NCI-H1694 (cell line): ENCODE measurements around the gene TMEM82.

Experiments
- DNase-seq: peaks from one replicate; lab custom pipeline; 2025; lab: John Stamatoyannopoulos, UW

Gene TMEM82

DNA sequence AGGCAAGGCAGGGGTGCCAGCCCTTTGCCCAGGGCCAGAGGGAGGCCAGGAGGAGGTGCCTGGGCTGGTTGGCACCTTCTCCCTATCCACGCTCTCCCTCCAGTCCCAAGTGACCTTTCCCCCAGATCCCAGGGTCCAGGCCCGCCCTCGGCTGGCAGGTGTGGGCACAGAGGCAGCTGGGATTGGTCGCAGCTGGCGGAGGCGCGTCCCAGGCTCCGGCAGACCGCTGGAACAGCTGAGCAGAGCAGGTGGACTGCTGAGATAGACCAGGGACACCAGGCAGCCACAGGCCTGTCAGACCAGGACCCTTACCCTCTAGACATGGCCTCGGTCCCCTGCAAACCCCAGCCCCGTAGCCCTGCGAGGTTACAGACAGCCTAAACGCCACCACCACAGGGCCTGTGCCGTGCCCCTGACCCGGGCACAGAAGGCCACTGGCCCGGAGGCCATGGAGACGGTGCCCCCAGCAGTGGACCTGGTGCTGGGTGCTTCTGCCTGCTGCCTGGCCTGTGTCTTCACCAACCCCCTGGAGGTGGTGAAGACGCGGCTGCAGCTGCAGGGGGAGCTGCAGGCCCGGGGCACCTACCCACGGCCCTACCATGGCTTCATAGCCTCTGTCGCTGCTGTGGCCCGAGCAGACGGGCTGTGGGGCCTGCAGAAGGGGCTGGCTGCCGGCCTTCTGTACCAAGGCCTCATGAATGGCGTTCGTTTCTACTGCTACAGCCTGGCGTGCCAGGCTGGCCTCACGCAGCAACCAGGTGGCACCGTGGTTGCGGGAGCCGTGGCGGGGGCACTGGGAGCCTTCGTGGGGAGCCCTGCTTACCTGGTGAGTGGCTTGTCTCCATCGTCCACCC, 6.0 kb upstream of the TMEM82 start, which contains the start of gene SLC25A34:
SLC25A34 (plus strand) TSS at position 221 of the 854 bp plus-strand sequence; CDS start at position 449, 228 bp downstream.
- DNase-seq = no peak

DNA sequence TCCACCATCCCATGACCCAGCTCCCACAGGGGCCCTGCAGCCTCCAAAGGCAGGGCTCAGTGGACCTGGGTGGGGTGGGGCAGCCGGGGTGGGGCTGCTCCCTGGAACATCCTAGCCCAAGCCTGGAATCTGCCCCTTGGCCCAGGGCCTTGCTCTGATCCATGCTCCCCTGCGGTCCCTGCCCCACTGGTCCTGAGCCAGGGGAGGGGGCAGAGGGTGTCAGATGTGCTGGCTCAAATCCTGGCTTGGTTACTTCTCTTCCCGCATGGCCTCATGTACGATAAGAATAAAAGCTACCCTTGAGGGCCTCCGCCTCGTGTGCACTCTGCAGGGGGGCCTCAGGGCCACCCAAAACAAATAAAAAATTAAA, 5.4 kb upstream of the TMEM82 start:
- no peak for DNase-seq

DNA sequence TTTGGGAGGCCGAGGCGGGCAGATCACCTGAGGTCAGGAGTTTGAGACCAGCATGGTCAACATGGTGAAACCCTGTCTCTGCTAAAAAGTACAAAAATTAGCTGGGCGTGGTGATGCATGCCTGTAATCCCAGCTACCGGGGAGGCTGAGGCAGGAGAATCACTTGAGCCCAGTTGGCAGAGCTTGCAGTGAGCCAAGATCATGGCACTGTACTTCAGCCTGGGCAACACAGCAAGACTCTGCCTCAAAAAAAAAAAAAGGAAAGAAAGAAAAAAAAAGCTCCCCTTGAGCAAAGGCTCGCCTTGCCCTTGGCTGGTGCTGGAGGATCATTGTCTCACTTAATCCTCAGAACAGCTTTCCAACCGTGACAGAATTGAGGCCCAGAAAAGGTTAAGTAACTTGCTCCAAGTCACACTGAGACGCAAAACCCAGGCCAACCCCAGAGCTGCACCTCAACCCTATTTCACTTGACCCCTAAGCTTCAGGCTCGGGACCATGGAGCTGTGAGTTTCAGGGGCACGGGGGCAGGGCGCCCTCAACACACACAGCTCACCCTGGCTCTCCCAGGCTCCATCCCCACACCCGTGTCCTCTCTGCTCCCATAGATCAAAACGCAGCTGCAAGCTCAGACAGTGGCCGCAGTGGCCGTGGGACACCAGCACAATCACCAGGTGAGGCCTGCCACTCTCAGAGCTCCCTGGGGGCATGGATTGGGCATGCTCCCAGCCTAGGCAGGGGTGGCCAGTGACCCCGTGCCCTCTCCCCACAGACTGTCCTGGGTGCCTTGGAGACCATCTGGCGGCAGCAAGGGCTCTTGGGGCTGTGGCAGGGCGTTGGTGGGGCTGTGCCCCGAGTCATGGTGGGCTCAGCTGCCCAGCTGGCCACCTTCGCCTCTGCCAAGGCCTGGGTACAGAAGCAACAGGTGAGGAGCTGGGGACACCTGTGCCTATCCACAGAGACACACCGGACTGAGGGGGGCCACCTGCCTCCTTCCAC, 4.7 kb upstream of the TMEM82 start:
- no peak for DNase-seq

DNA sequence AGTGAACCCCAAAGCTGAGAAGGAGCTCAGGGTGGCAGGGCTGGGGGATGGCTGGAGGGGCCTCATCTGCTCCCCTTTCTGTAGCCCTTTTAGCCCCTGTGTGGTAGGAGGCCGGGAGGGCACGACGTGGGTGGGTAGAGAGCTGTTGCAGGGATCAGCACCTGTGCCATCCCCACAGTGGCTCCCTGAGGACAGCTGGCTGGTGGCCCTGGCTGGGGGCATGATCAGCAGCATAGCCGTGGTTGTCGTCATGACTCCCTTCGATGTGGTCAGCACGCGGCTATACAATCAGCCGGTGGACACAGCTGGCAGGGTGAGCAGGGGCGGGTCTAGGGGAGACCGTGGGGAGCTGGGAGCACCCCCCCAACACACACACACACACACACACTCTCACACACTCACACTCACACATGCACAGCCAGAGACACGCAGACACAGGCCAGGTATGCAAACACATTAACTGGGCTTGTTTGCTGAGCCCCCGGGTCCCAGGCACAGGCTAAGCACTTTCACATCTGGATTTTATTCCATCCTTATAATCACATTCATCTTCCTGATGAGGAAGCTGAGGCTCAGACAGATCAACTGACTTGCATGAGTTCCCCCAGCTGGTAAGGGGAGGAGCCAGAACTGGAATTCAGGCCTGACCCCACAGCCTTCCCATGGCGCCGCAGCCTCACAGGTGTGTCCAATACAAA, 3.7 kb upstream of the TMEM82 start:
- no peak for DNase-seq

- DNase-seq = no peak
These were observed 3.0 kb upstream of the TMEM82 start for GRCh38 chr1:15739259-15739658.

- no peak for DNase-seq
These were observed 2.6 kb upstream of the TMEM82 start for GRCh38 chr1:15739745-15740144.

DNA sequence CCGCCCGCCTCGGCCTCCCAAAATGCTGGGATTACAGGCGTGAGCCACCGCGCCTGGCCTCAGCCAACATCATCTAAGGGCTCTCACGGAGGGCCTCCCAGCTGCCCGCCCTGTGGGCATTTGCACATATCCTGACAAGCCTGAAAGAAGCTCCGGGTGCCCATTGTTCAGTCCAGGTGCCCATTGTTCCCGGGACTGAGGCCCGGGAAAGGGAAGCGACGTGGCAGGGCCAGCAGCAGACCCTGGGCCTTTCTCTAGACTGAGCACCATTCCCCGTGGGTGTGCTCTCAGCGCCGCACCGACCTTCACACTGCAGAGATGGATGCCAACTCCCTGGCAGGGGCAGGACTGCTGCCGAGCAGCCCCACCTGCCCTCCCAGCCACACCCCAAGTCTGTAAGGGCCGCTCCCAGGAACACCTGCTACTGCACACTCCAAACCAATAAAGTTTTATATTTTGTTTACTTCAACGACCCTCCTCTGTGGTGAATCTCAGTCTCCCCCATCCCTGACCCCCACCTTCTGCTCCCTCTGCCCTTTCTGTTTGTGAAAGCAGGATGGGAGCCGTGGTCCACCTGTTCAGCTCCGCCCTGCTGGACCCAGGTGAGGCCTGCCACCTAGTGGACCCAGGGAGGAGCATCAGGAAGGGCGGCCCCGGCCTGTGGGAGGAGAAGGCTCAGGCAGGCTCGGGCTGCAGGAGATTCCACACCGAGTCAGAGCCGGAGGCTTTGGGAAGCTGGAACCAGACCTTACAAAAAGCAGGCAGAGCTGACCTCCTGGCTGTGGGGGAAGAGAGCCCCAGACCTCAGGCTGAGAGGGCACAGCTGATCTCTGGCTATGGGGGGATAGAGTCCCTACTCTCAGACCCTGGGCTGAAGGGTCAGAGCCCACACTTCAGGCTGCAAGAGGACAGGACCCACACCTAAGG, 1.1 kb upstream of the TMEM82 start:
- DNase-seq = peak; percentile 41

DNA sequence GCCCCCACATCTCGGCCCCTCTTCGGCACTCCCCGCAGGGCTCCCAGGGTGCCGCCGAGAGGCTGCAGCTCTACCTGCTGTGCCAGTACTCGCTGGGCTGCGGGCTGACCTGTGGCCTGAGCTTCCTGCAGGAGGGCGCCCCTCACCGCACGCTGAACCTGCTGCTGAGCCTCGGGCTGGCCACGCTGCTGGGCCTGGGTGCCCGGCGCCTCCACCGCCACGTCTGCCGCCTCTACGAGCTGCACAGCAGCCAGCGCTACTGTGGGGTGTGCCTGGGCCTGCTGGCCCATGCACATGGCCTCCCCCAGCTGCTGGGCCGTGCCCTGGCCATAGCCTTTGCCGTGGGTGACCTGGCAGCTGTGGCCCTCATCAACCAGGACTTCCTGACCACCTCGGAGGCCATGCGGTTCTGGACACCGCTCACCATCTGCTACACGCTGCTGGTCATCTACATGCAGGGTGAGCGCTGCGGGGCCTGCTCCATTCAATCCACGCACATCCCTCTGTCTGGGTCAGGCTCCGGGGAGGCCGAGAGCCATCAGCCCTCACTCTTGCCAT, 1.9 kb downstream of the TMEM82 start:
- DNase-seq = no peak

GRCh38 chr1:15747378-15747777, 5.1 kb downstream of the TMEM82 start:
- DNase-seq = no peak

GRCh38 chr1:15748264-15748663, 6.0 kb downstream of the TMEM82 start:
- no peak for DNase-seq

- no peak for DNase-seq
These were observed 6.5 kb downstream of the TMEM82 start for GRCh38 chr1:15748690-15749398.

DNA sequence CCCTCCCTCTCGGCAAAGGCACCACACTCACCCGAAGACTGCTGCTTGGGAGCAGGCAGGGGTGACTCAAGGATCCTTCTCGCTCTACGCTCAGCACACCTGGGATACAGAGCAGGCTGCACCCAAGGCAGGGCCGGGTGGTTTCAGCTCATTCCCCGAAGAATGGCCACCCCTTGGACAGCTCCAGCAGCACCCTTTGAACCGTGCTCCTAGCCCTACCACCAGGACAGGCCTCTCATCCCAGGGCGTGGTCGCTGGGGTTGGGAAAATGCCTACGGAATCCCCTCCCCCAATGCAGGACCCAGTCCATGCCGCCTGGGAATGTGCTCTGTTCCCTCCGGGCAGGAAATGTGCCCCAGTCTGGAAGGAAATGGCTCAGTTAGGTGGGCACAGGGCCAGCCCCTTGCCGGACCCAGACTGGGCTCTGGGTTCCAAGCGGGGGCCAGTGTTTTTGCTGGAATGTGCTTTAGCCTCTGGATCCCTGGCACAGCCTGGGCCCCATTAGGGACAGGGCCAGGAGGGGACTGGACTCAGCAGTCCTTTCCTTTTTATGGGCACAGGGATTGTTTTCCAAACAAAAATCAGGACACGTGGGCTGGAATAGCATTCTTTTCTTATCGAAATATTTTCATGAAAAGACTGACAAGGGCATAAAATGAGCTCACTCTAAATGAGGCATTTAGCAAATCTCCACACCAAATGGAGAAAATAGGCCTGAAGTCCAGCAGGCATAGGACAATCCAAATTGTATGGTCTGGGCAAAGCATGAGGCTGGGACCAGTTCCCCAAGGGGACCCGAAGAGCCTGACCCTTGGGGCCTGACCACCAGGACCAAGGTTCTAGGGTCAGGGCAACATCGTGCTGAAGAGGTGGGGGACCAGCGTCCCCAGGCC, 7.3 kb downstream of the TMEM82 start:
- DNase-seq = no peak

DNA sequence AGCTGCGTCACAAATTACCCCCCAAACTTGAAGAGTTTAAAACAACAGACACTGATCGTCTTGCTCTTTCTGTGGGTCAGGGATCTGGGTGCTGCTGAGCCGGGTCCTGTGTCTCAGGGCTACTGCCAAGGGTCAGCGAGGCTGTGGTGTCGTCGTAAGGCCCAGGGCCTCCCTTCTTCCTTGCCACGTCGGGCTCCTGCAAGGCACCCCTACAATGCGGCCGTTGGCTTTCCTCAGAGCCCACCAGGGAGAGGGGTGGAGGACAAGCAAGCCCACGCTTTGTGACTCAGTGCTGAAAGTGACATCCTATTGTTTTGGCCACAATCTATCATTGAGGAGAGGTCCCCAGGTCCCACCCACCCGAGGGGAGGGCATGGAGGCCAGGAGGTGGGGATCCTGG, 8.6 kb downstream of the TMEM82 start:
- DNase-seq = no peak

GRCh38 chr1:15751717-15752116, 9.4 kb downstream of the TMEM82 start:
- DNase-seq = no peak

- DNase-seq = no peak
These were observed 11.5 kb downstream of the TMEM82 start for GRCh38 chr1:15753776-15754175.

DNA sequence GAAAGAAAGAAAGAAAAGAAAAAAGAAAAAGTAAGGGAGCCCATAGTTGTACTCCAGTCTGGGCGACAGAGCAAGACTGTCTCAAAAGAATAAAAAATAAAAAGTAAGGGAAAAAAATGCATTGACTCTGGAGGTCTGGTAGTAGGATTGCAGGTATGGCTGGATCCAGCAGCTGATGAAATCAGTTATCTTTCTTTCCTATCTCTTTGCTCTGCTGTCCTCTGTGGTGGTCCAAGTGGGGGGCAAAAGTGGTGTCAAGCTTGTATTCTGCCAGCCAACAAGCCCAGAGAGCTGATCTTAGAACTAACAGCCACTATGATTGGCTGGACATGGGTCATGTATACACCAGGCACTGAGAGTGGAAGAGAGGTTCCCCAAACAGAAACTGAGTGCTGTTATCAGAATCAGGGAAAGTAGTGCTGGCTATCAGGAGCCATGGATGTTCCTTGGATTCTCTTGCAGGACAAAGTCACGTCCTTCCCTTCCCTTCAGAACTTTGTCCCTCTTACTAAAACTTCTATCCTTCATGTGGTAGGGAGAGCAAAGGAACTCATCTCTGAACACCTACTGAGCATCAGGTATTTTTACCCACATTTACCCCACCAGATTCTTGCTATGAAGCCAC, 12.8 kb downstream of the TMEM82 start:
- no peak for DNase-seq

DNA sequence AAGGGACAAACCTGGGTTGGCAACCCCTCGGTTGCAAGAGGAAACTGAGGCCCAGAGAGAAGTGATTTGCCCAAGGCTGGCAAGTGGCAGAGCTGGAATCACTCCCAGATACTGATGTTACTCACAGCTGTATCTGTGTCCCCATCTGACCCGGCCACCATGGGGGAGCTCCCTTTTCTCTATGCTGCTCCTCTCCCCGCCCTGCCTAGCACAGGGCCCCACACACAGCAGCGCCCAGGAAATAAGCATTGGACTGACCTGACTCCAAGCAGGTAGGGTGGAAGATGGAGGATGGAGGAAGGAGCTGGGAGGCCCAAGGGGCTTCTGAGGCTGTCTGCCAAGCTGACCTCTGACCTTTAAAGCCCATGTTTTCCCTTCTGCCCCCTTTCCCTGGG, 13.3 kb downstream of the TMEM82 start:
- DNase-seq = no peak

DNA sequence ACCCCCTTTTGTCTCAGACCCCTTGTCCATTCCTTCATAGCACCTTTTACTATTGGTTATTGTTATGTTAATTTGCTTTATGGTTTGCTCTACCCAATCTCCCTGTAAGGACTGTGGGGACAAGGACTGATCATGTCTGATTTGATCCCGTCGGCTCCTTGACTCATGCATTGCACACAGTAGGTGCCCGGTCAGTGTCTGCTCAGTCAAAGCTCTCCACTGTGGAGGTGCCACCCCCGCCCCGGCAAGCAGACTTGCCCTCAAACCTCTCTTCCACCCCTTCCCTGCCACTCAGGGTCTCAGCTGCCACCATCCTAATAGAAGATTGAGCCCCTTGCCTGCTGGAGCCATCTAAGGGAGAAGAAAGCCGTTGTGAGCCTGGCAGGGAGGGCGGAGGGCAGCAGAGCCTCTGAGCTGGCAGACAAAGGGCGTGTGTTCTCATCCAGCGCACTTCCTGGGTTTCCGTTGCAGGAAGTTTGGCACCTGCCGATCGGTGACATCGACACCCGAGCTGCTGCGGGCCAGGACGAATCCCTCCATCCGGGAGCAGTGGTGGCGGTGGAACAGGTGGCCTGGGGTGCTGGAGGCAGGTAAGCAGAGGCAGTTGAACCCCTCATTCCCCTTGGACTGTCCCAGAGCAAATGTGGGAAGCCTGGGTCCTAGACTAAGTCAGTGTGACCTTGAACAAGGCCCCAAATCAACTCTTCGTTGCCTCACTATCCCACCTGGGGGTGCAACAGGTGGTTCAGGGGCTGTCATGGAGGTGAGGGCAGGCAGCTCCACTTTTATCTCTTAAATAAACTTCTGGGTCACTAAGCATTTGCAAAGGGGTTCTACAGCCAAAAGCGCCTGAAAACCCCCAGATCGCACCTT, 14.1 kb downstream of the TMEM82 start:
- DNase-seq = no peak
